ENCODE data around the gene SPAG16.

SPAG16 gene

GRCh38 chr2:213238753-213239495 is 45.3 kb upstream of the SPAG16 start:
- H3K27me3 ChIP-seq, result no peaks in the 10 kb centered on the region
- H3K27ac ChIP-seq, result peak overlapping the region; percentile 63 to 69
- no peak for TF ChIP-seq CTCF (IDR thresholded peaks at IDR 0.05)
- H3K4me3 ChIP-seq, result peak overlapping the region; percentile 11 to 23
- DNase-seq, result peak in 1 of 2 donors; percentile 34
- H3K9me3 ChIP-seq, result no peaks in the 10 kb centered on the region
- H3K36me3 ChIP-seq, result no peaks in the 10 kb centered on the region
- intact Hi-C loops (cut with DNase I; ENCODE audit: low total_unique reads), result loop anchor here (5.0 kb wide), 1 partner anchor 1573 kb away; no protein-coding TSS in a partner anchor
- peaks cover 0 to 41% (median 7%) of the 10 kb centered on the region in 4 donors for H3K4me1 ChIP-seq

DNA sequence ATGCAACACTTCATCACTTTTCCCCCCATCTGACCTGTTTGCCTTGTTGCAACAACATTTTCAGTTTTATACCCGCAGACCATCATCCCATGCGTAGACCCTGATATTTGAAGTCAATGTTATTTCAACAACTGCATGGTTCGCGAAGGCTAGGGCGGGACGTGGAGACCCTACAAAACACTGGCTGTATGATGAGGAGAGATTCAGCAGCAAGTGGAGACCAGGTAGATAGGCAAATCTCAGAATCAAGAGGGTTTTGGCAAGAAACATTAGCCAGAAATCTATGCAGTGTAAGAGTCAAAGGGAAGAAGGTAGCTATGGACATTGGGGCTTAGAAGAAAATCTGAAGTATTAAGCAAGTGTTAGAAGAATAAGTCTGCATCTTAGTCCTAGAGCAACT is 42.4 kb upstream of the SPAG16 start:
- Histone ChIP-seq H3K36me3 (no peaks in the 10 kb centered on the region), H3K27ac (no peak overlapping the region), H3K4me1 (peaks cover 0 to 40% (median 7%) of the 10 kb centered on the region in 4 donors), H3K4me3 (no peak overlapping the region), H3K9me3 (no peaks in the 10 kb centered on the region), H3K27me3 (no peaks in the 10 kb centered on the region)
- no peak for TF ChIP-seq CTCF (IDR thresholded peaks at IDR 0.05)
- intact Hi-C loops (cut with DNase I; ENCODE audit: low total_unique reads), result no loop called here
- no peak for DNase-seq

GRCh38 chr2:213242653-213243052 is 41.6 kb upstream of the SPAG16 start:
- intact Hi-C loops (cut with DNase I; ENCODE audit: low total_unique reads), result no loop called here
- peaks cover 0 to 40% (median 9%) of the 10 kb centered on the region in 4 donors for H3K4me1 ChIP-seq
- no peak overlapping the region for H3K4me3 ChIP-seq
- no peaks in the 10 kb centered on the region for H3K36me3 ChIP-seq
- no peak for DNase-seq
- H3K27ac ChIP-seq, result no peak overlapping the region
- no peaks in the 10 kb centered on the region for H3K9me3 ChIP-seq
- H3K27me3 ChIP-seq, result no peaks in the 10 kb centered on the region
- no peak for TF ChIP-seq CTCF (IDR thresholded peaks at IDR 0.05)

DNA sequence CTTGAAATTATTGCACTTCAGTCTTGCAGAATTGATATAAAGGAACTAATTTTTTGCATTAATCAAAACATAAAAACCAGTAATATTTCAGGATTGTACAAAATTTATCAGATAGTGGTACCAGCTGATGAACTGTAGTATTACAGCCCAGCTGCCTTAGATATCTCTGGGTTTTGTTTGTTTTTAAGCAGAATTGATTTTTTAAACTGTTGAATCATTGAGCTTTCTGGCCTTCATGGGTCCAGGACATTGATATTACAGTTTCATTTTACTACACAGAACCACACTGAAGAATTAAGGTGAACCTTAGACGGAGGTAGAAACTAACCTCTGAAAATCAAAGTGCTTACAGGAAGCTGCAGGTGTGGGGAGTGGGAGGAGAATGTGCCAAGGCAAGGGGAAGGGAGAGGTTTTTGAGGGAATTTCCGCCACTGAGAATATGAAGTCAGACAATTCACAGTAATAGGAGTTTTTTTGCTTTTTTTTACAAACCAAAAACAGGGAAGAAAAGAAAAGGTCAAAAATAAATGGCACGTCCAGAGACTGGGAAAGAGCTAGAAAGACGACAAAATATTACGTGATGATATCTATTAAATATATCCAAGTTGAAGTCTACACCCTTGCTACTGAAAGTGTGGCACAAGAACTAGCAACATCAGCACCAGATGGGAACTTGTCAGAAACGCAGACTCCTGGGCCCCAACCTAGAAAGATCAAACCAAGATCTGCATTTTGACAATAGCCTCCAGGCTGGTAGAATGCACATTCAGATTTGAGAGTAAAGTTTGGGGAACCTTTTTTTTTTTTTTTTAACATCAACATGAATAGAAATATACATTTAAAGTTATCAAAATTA is 40.8 kb upstream of the SPAG16 start:
- Histone ChIP-seq H3K4me1 (peaks cover 0 to 40% (median 7%) of the 10 kb centered on the region in 4 donors), H3K36me3 (no peaks in the 10 kb centered on the region), H3K9me3 (no peaks in the 10 kb centered on the region), H3K27ac (no peak overlapping the region), H3K4me3 (no peak overlapping the region), H3K27me3 (no peaks in the 10 kb centered on the region)
- intact Hi-C loops (cut with DNase I; ENCODE audit: low total_unique reads), result no loop called here
- no peak for TF ChIP-seq CTCF (IDR thresholded peaks at IDR 0.05)
- DNase-seq, result no peak

DNA sequence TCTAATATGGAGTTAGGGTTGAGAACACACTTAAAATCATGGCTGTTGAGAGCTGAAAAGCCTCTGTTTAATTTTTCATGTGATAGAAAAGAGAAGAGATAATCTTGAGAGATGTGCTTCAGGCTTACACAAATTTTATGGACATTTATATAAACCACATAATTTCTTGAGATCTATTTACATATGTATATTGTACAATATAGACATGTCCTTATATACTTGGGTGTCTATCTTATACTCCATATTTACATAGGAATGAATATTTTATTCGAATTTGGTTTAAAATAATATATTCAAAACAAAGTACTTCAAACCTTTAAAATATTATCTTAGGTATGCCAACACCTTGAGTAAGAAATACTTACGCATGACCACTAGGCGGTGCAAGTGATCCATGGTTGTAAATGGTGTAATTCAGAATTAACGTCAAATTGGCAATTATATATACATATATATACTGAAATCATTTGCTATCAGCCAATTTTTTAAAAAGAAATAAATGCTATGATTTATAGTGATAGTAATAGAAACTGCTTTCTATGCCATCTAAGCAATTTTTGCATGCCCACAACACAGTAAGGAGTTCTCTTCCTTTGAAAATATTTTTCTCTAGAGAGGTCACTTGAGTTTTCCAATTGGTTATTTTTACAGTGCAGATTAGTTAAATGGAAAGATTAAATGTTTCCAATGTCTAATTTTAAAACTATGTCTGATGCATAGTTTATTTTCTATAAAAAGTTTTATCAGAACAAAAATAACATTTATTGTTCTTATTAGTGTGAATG is 37.6 kb upstream of the SPAG16 start:
- peak overlapping the region in 1 of 2 donors; percentile 52 for H3K27ac ChIP-seq
- intact Hi-C loops (cut with DNase I; ENCODE audit: low total_unique reads), result no loop called here
- DNase-seq, result no peak
- TF ChIP-seq CTCF (IDR thresholded peaks at IDR 0.05), result peak; percentile 62 to 71
- no peaks in the 10 kb centered on the region for H3K9me3 ChIP-seq
- H3K27me3 ChIP-seq, result no peaks in the 10 kb centered on the region
- H3K36me3 ChIP-seq, result no peaks in the 10 kb centered on the region
- H3K4me1 ChIP-seq, result peaks cover 0 to 22% (median 3%) of the 10 kb centered on the region in 4 donors
- H3K4me3 ChIP-seq, result no peak overlapping the region

Data from tibial artery (tissue), 4 donors.